A673 (cell line): ENCODE measurements around the gene IGF2. TPM values are rescaled to one million over a fixed set of nuclear protein-coding genes. Genes with fewer than 3 reads are reported as not detected.

Experiments used
- BruUV-seq: library from RNA; stranded (reverse); fragments of 400-500 nt; replicated peaks from 2 replicates; lab custom pipeline; 2021; lab: Mats Ljungman, UMichigan
- CTCF ChIA-PET: fragments of 300-600 bp; sonication (Branson Sonifier 250); formaldehyde crosslinking; loops from one replicate; lab custom pipeline; 2022; ENCODE audit warnings: antibody characterized with exemption; lab: Charles Lee
- POLR2A ChIA-PET: fragments of 300-600 bp; sonication (Branson Sonifier 250); formaldehyde crosslinking; loops from one replicate; lab custom pipeline; 2022; ENCODE audit warnings: antibody characterized with exemption; ENCODE audit not compliant: low non-redundant PET; lab: Charles Lee
- DNase-seq: peaks from one replicate; pipeline ENCODE4 v3.0.0-alpha.2; 2015; ENCODE audit warnings: low spot score
- H3K27ac ChIP-seq: fragments of 200-600 bp; sonication (generic); 2 replicates; pipeline ENCODE4 v1.5.1; 2016; ENCODE audit warnings: mixed run types, low read depth, mild to moderate bottlenecking, mixed read lengths, antibody characterized with exemption, low read length; ENCODE audit not compliant: poor library complexity, severe bottlenecking
- H3K27me3 ChIP-seq: fragments of 200-600 bp; sonication (generic); replicated peaks from 2 replicates; pipeline ENCODE4 v1.6.1; 2017; ENCODE audit warnings: mixed run types, low read depth, mild to moderate bottlenecking, mixed read lengths, antibody characterized with exemption, low read length; ENCODE audit not compliant: insufficient read depth, poor library complexity
- H3K36me3 ChIP-seq: fragments of 200-600 bp; sonication (generic); 2 replicates; pipeline ENCODE4 v1.6.1; 2016; ENCODE audit warnings: mixed run types, mild to moderate bottlenecking, mixed read lengths, antibody characterized with exemption, low read length; ENCODE audit not compliant: insufficient read depth, poor library complexity, severe bottlenecking
- H3K4me1 ChIP-seq: fragments of 200-600 bp; sonication (generic); 2 replicates; pipeline ENCODE4 v1.6.1; 2017; ENCODE audit warnings: mixed run types, mild to moderate bottlenecking, mixed read lengths, antibody characterized with exemption, low read length; ENCODE audit not compliant: insufficient read depth, poor library complexity, severe bottlenecking
- H3K4me3 ChIP-seq: fragments of 200-600 bp; sonication (generic); 2 replicates; pipeline ENCODE4 v1.5.1; 2016; ENCODE audit warnings: low read depth, mixed run types, mild to moderate bottlenecking, mixed read lengths, low read length; ENCODE audit not compliant: poor library complexity, severe bottlenecking
- H3K9me3 ChIP-seq: fragments of 200-600 bp; sonication (generic); 2 replicates; pipeline ENCODE4 v1.6.1; 2016; ENCODE audit warnings: mixed run types, low read depth, mild to moderate bottlenecking, mixed read lengths, antibody characterized with exemption, low read length; ENCODE audit not compliant: poor library complexity, severe bottlenecking
- CTCF ChIP-seq: fragments of 300-800, 200-600 bp; sonication (generic); conservative IDR thresholded peaks from 2 replicates; pipeline ENCODE4 v1.5.1; 2017; ENCODE audit warnings: low read depth, mild to moderate bottlenecking, antibody characterized with exemption, low read length, moderate library complexity, mixed read lengths
- EZH2 ChIP-seq: fragments of 200-600 bp; sonication (generic); IDR thresholded peaks from 2 replicates; pipeline ENCODE4 v1.6.1; 2017; ENCODE audit warnings: borderline replicate concordance, low read depth, mild to moderate bottlenecking, mixed read lengths, antibody characterized with exemption, low read length; ENCODE audit not compliant: poor library complexity, severe bottlenecking
- intact Hi-C: fragments of 100-400 bp; cut with micrococcal nuclease; formaldehyde crosslinking; loops from one replicate; pipeline ENCODE4 v1.10.0; 2022; ENCODE audit not compliant: unreplicated experiment
- total RNA-seq: library from RNA; stranded (reverse); gene quantifications from 2 replicates; pipeline ENCODE4 v1.2.3, GENCODE V29; 2021

Gene IGF2
- total RNA-seq, 1 experiment from 2014 or later, result 0.17 TPM

- intact Hi-C loops, result no loop called here
- BruUV-seq, result no TSS peak
- ChIA-PET CTCF (no interaction called here), POLR2A (no interaction called here)
- no peak overlapping the region for H3K4me3 ChIP-seq
- no peak for DNase-seq
- H3K9me3 ChIP-seq, result no peaks in the 10 kb centered on the region
- H3K4me1 ChIP-seq, result no peaks in the 10 kb centered on the region
- no peak for TF ChIP-seq CTCF
- TF ChIP-seq EZH2, result no peak
- peaks cover 41% of the 10 kb centered on the region for H3K27me3 ChIP-seq
- H3K36me3 ChIP-seq, result no peaks in the 10 kb centered on the region
- no peak overlapping the region for H3K27ac ChIP-seq
Observed at GRCh38 chr11:2135648-2136201, 3.5 kb downstream of the IGF2 start.

GRCh38 chr11:2135018-2135569 lies 4.1 kb downstream of the IGF2 start:
- BruUV-seq, result no TSS peak
- Histone ChIP-seq H3K9me3 (no peaks in the 10 kb centered on the region), H3K4me1 (no peaks in the 10 kb centered on the region), H3K4me3 (no peak overlapping the region), H3K27ac (no peak overlapping the region), H3K36me3 (no peaks in the 10 kb centered on the region), H3K27me3 (peaks cover 34% of the 10 kb centered on the region)
- DNase-seq, result no peak
- intact Hi-C loops, result no loop called here
- no peak for TF ChIP-seq EZH2
- TF ChIP-seq CTCF, result no peak
- POLR2A ChIA-PET, result no interaction called here
- CTCF ChIA-PET, result no interaction called here

GRCh38 chr11:2134022-2135010 lies 4.9 kb downstream of the IGF2 start:
- TF ChIP-seq EZH2, result no peak
- no peak for TF ChIP-seq CTCF
- H3K4me1 ChIP-seq, result no peaks in the 10 kb centered on the region
- CTCF ChIA-PET, result no interaction called here
- no peaks in the 10 kb centered on the region for H3K36me3 ChIP-seq
- BruUV-seq, result no TSS peak
- H3K4me3 ChIP-seq, result no peak overlapping the region
- no peaks in the 10 kb centered on the region for H3K9me3 ChIP-seq
- DNase-seq, result no peak
- no peak overlapping the region for H3K27ac ChIP-seq
- POLR2A ChIA-PET, result no interaction called here
- intact Hi-C loops, result no loop called here
- H3K27me3 ChIP-seq, result peaks cover 28% of the 10 kb centered on the region
